CD14-positive monocyte (primary cell): ENCODE results near the gene FZD7. TPM values are rescaled to one million over a fixed set of nuclear protein-coding genes. Genes with fewer than 3 reads are reported as not detected.
A peak's percentile ranks its signal among the peaks of the same experiment; 100 is the strongest.

Experiments used
- DNase-seq, 3 donors: peaks; one replicate each; pipeline ENCODE4 v3.0.0-alpha.2; 2011 to 2022
- H2AFZ ChIP-seq: 2 replicates; pipeline ENCODE4 v1.6.0; 2012; ENCODE audit warnings: mild to moderate bottlenecking, low read depth, low read length, inconsistent platforms; ENCODE audit not compliant: insufficient read depth, poor library complexity, severe bottlenecking
- H3K27ac ChIP-seq, 2 donors: 1 replicate in 1 of 2; 2 replicates in 1 of 2; pipeline ENCODE4 v1.5.1; 2012 to 2013; ENCODE audit warnings: low read length in 2 of 2, control low read depth in 1 of 2, inconsistent platforms in 1 of 2, low read depth in 1 of 2, mild to moderate bottlenecking in 1 of 2
- H3K27me3 ChIP-seq, 2 donors: one replicate each; pipeline versions ENCODE4 v1.6.0 to v1.6.1; 2011 to 2013; ENCODE audit warnings: low read length in 2 of 2; ENCODE audit not compliant: control insufficient read depth in 2 of 2, insufficient read depth in 2 of 2
- H3K36me3 ChIP-seq, 2 donors: replicated peaks in 1 of 2; 1 replicate in 1 of 2; 2 replicates in 1 of 2; pipeline versions ENCODE4 v1.5.1 to v1.6.1; 2012 to 2013; ENCODE audit warnings: low read length in 2 of 2, control low read depth in 1 of 2, inconsistent platforms in 1 of 2, mild to moderate bottlenecking in 1 of 2; ENCODE audit not compliant: insufficient read depth in 2 of 2, control insufficient read depth in 1 of 2
- H3K4me1 ChIP-seq, 2 donors: 1 replicate in 1 of 2; 2 replicates in 1 of 2; pipeline versions ENCODE4 v1.5.1 to v1.6.1; 2012 to 2013; ENCODE audit warnings: low read length in 2 of 2, control low read depth in 1 of 2, inconsistent platforms in 1 of 2, mild to moderate bottlenecking in 1 of 2, moderate library complexity in 1 of 2; ENCODE audit not compliant: insufficient read depth in 2 of 2, control insufficient read depth in 1 of 2
- H3K4me2 ChIP-seq: replicated peaks from 2 replicates; pipeline ENCODE3; 2012; ENCODE audit warnings: low read length, moderate library complexity, mild to moderate bottlenecking; ENCODE audit not compliant: poor library complexity, severe bottlenecking; ENCODE audit errors: extremely low read depth
- H3K4me3 ChIP-seq, 3 experiments: fragments of 200-600 bp in 1 of 3; sonication (generic) in 1 of 3; replicated peaks in 1 of 3; 1 replicate in 2 of 3; 2 replicates in 1 of 3; pipeline ENCODE4 v1.5.1; 2011 to 2013; ENCODE audit warnings: low read length in 3 of 3, mild to moderate bottlenecking in 3 of 3, control low read depth in 2 of 3, low read depth in 2 of 3, inconsistent platforms in 1 of 3, moderate library complexity in 1 of 3
- H3K79me2 ChIP-seq: 2 replicates; pipeline ENCODE4 v1.6.0; 2012; ENCODE audit warnings: mild to moderate bottlenecking, control low read depth, inconsistent platforms, low read length, moderate library complexity; ENCODE audit not compliant: insufficient read depth
- H3K9ac ChIP-seq: 2 replicates; pipeline ENCODE4 v1.6.0; 2017; ENCODE audit warnings: low read length, mild to moderate bottlenecking; ENCODE audit not compliant: insufficient read depth, poor library complexity, severe bottlenecking
- H3K9me3 ChIP-seq, 2 donors: replicated peaks in 1 of 2; 1 replicate in 1 of 2; 2 replicates in 1 of 2; pipeline versions ENCODE4 v1.5.1 to v1.6.1; 2012 to 2013; ENCODE audit warnings: low read length in 2 of 2, control low read depth in 1 of 2; ENCODE audit not compliant: control insufficient read depth in 1 of 2, insufficient read depth in 1 of 2
- H4K20me1 ChIP-seq: 2 replicates; pipeline ENCODE4 v1.6.0; 2012; ENCODE audit warnings: mild to moderate bottlenecking, low read length, control low read depth, moderate library complexity; ENCODE audit not compliant: insufficient read depth
- H3K27ac Mint-ChIP-seq, 7 donors: one replicate each; pipeline ENCODE4 v1.8.0; 2020; ENCODE audit warnings: mild to moderate bottlenecking in 7 of 7, mixed read lengths in 7 of 7, moderate library complexity in 6 of 7, inconsistent platforms in 2 of 7
- H3K27me3 Mint-ChIP-seq, 3 donors: one replicate each; pipeline ENCODE4 v1.8.0; 2021 to 2022; ENCODE audit warnings: low read depth in 3 of 3, mild to moderate bottlenecking in 3 of 3, mixed read lengths in 3 of 3, moderate library complexity in 3 of 3, inconsistent platforms in 1 of 3
- H3K36me3 Mint-ChIP-seq, 2 donors: one replicate each; pipeline ENCODE4 v1.8.0; 2020; ENCODE audit warnings: mixed read lengths in 2 of 2, inconsistent platforms in 1 of 2, mild to moderate bottlenecking in 1 of 2
- H3K4me1 Mint-ChIP-seq: one replicate; pipeline ENCODE4 v1.8.0; 2020; ENCODE audit warnings: mild to moderate bottlenecking, mixed read lengths
- H3K4me3 Mint-ChIP-seq, 2 donors: one replicate each; pipeline ENCODE4 v1.8.0; 2020; ENCODE audit warnings: mild to moderate bottlenecking in 2 of 2, mixed read lengths in 2 of 2, moderate library complexity in 1 of 2
- H3K9me3 Mint-ChIP-seq, 7 donors: one replicate each; pipeline ENCODE4 v1.8.0; 2020 to 2022; ENCODE audit warnings: mixed read lengths in 7 of 7, mild to moderate bottlenecking in 6 of 7, moderate library complexity in 6 of 7, inconsistent platforms in 2 of 7
- CTCF ChIP-seq: fragments of 200-600 bp; IDR thresholded peaks from one replicate; pipeline ENCODE4 v1.8.0; 2022; ENCODE audit warnings: antibody characterized with exemption, mild to moderate bottlenecking
- WGBS: methylation state at CpG from one replicate; pipeline ENCODE4 v1.1.5; 2013; ENCODE audit warnings: missing lambda C conversion rate; ENCODE audit not compliant: insufficient coverage; 5-methylcytosine and 5-hydroxymethylcytosine counted together
- intact Hi-C, 2 donors: fragments of 100-400 bp; cut with micrococcal nuclease; formaldehyde crosslinking; loops; one replicate each; pipeline versions ENCODE4 v1.15.0 to v1.15.1; 2023
- polyA plus RNA-seq, 3 donors: library from polyadenylated mRNA; depleted of rRNA in 1 of 3; unstranded in 2 of 3; stranded (reverse) in 1 of 3; fragments of 300-500 nt in 2 of 3; fragments of >200 nt in 1 of 3; fragmentation: Illumina TruSeq in 2 of 3; gene quantifications; 1 replicate in 2 of 3; 2 replicates in 1 of 3; pipeline ENCODE4 v1.2.3, GENCODE V29; 2012 to 2021

FZD7 gene
- polyA plus RNA-seq, 3 donors = 0.05 to 0.28 TPM; not detected in 1

- Histone ChIP-seq H3K4me2 (no peak overlapping the region), H3K9ac (no peak overlapping the region), H3K36me3 (no peaks in the 10 kb centered on the region), H3K79me2 (no peaks in the 10 kb centered on the region), H3K27me3 (no peaks in the 10 kb centered on the region), H3K27ac (no peak overlapping the region), H4K20me1 (no peaks in the 10 kb centered on the region), H2AFZ (no peak overlapping the region), H3K4me1 (no peaks in the 10 kb centered on the region), H3K4me3 (no peak overlapping the region), H3K9me3 (no peaks in the 10 kb centered on the region)
- no peak overlapping the region for H3K27ac Mint-ChIP-seq
- no CpG with 5 or more reads among the region's 2 CpGs for WGBS
- H3K27me3 Mint-ChIP-seq = peaks cover 4% of the 10 kb centered on the region in 3 donors
- no peak for DNase-seq
- no peak for TF ChIP-seq CTCF
- intact Hi-C loops = no loop called here
- H3K36me3 Mint-ChIP-seq = no peaks in the 10 kb centered on the region
- no peak overlapping the region for H3K4me3 Mint-ChIP-seq
- H3K9me3 Mint-ChIP-seq = no peaks in the 10 kb centered on the region
- no peaks in the 10 kb centered on the region for H3K4me1 Mint-ChIP-seq
Observed at GRCh38 chr2:202061695-202062094, 28.0 kb downstream of the FZD7 start.

DNA sequence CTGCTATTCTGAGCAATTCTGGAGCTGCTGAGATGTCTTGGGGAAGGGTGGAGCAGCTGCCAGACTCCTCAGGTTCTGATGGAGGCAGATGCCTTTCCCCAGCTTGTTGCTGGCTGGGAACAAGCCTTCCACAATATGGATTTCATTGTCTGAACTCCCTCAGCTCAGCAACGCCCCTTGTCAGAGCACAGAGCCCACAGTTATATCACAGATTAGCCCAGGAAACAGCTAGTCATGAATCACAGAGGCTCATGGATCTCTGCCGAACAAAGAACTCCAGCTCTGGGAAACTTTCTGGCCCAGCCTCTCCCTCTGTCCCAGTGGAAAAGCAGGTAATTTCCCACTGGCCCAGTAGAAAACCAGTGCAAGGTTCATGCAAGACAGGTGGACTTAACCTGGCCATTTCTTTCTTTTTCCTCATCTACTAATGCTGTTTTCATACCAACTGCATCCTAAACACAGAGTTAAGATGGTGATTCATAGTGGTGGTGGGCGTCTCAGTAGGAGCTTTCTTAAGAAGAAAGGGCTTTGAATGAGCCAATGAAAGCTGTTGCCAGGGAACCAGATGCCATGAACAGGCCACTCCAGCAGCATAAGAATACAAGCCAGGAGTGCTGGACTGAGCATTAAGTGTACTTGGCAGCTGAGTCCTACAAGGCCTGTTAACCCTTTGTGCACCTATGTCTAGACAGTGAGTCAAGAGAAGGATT is 30.7 kb downstream of the FZD7 start:
- Histone ChIP-seq H4K20me1 (no peaks in the 10 kb centered on the region), H3K27ac (no peak overlapping the region), H3K9me3 (no peaks in the 10 kb centered on the region), H3K27me3 (no peaks in the 10 kb centered on the region), H3K9ac (no peak overlapping the region), H3K79me2 (no peaks in the 10 kb centered on the region), H3K36me3 (no peaks in the 10 kb centered on the region), H2AFZ (no peak overlapping the region), H3K4me2 (no peak overlapping the region), H3K4me1 (no peaks in the 10 kb centered on the region), H3K4me3 (no peak overlapping the region)
- no peak for DNase-seq
- Mint-ChIP-seq H3K27me3 (peaks cover 3 to 4% (median 3%) of the 10 kb centered on the region in 3 donors), H3K9me3 (no peaks in the 10 kb centered on the region), H3K4me3 (no peak overlapping the region), H3K4me1 (no peaks in the 10 kb centered on the region), H3K36me3 (no peaks in the 10 kb centered on the region), H3K27ac (peak overlapping the region in 1 of 7 donors; percentile 42)
- intact Hi-C loops = no loop called here
- no peak for TF ChIP-seq CTCF
- WGBS = 58% methylated on average over 3 of the region's 3 CpGs
